WERI-Rb-1 (cell line): ENCODE measurements around the gene HEXB.

Experiments used
- DNase-seq: peaks from one replicate; pipeline ENCODE4 v3.0.0-alpha.2; 2020
- H3K27ac ChIP-seq: fragments of 250-450 bp; sonication (Bioruptor Pico); 2 replicates; pipeline ENCODE4 v1.5.1; 2020; ENCODE audit warnings: mild to moderate bottlenecking, moderate library complexity
- H3K27me3 ChIP-seq: fragments of 250-450 bp; sonication (Bioruptor Pico); 2 replicates; pipeline ENCODE4 v1.5.1; 2021; ENCODE audit warnings: mild to moderate bottlenecking, low read depth, moderate library complexity; ENCODE audit not compliant: insufficient read depth, severe bottlenecking
- H3K36me3 ChIP-seq: fragments of 250-450 bp; sonication (Bioruptor Pico); 2 replicates; pipeline ENCODE4 v1.5.1; 2020; ENCODE audit warnings: mild to moderate bottlenecking, moderate library complexity
- H3K4me3 ChIP-seq: 2 replicates; pipeline ENCODE4 v1.5.1; 2011; ENCODE audit warnings: low read depth, mild to moderate bottlenecking, control low read depth, low read length
- H3K9me3 ChIP-seq: fragments of 250-450 bp; sonication (Bioruptor Pico); 2 replicates; pipeline ENCODE4 v1.5.1; 2021; ENCODE audit warnings: mild to moderate bottlenecking, moderate library complexity; ENCODE audit not compliant: severe bottlenecking
- CTCF ChIP-seq: IDR thresholded peaks from 2 replicates; pipeline ENCODE4 v1.5.1; 2011; ENCODE audit warnings: low read depth, mild to moderate bottlenecking, control low read depth, inconsistent platforms, low read length

HEXB gene

GRCh38 chr5:74763504-74763903 is 78.5 kb downstream of the HEXB start:
- Histone ChIP-seq H3K27me3 (no peaks in the 10 kb centered on the region), H3K36me3 (peaks cover 29% of the 10 kb centered on the region), H3K9me3 (no peaks in the 10 kb centered on the region), H3K27ac (no peak overlapping the region), H3K4me3 (no peak overlapping the region)
- no peak for DNase-seq
- no peak for TF ChIP-seq CTCF

DNA sequence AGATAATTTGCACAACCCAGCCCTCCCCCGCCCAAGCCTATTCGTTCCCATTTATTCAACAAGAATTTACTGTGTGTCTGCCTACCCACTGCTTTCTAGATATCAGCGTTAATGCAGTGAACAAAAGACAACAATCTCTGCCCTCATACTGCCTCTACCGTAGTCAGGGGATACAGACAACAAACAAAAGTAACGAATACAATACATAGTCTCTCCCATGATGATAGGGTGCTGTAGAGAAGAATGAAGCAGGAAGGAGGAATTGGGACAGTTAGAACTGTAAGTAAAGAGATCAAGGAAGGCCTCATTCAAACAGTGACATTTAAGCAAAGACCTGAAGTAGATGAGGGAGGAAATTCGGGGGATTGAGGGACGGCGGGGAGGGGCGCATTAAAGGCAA is 80.2 kb downstream of the HEXB start:
- Histone ChIP-seq H3K36me3 (peaks cover 37% of the 10 kb centered on the region), H3K4me3 (no peak overlapping the region), H3K27me3 (no peaks in the 10 kb centered on the region), H3K9me3 (no peaks in the 10 kb centered on the region), H3K27ac (no peak overlapping the region)
- DNase-seq = no peak
- TF ChIP-seq CTCF = no peak

DNA sequence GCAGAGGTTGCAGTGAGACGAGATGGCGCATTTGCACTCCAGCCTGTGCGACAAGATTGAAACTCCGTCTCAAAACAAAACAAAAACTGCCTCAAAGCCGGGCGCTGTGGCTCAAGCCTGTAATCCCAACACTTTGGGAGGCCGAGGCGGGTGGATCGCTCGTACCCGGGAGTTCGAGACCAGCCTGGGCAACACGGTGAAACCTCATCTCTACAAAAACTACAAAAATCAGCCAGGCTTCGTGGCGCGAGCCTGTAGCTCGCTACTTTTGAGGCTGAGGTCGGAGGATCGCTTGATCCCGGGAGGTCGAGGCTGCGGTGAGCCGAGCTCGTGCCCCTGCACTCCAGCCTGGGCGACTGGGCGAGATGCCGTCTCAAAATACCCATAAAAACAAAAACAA is 80.9 kb downstream of the HEXB start:
- Histone ChIP-seq H3K27me3 (no peaks in the 10 kb centered on the region), H3K36me3 (peaks cover 39% of the 10 kb centered on the region), H3K4me3 (peak overlapping the region; percentile 75), H3K9me3 (no peaks in the 10 kb centered on the region), H3K27ac (no peak overlapping the region)
- TF ChIP-seq CTCF = no peak
- DNase-seq = no peak

DNA sequence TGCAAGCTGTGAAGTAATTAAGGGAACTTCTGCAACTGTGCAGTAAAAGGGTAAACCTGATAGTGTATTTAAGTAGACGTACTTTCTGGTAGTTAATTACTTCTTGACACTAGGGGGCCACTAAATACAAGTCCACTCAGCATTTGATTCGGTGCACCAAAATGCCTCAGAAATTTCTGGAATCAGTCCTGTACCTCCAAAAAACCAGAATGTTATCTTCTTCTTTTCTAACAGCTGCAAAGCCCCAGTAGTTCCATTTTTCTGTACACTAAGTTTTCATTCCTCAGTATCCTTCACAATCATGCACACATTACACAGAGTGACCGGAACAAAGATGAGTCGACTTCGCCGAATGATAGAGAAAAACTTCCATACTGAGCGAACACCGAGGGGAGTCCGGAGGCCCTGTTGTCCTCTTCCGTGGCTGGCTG is 81.4 kb downstream of the HEXB start:
- no peaks in the 10 kb centered on the region for H3K27me3 ChIP-seq
- H3K36me3 ChIP-seq = peaks cover 44% of the 10 kb centered on the region
- H3K9me3 ChIP-seq = no peaks in the 10 kb centered on the region
- peak; percentile 36; the same call in 1 of the 2 replicates for TF ChIP-seq CTCF
- DNase-seq = no peak
- peak overlapping the region; percentile 52 for H3K27ac ChIP-seq
- H3K4me3 ChIP-seq = peak overlapping the region; percentile 75

- peak within 1 kb of the TSS; percentile 77 for H3K27ac ChIP-seq
- DNase-seq = peak; percentile 90
- no peak for TF ChIP-seq CTCF
Observed at GRCh38 chr5:74766849-74767578, 82.0 kb downstream of the HEXB start, which contains the start of the genes GFM2 and NSA2. TSS of gene GFM2 (minus strand) at chr5:74767117. CDS start at chr5:74763742, 3,375 bp downstream. TSS of gene NSA2 (plus strand) at chr5:74767249. CDS start at chr5:74767361, 112 bp downstream.

GRCh38 chr5:74767579-74767913 is 82.5 kb downstream of the HEXB start:
- Histone ChIP-seq H3K4me3 (peak overlapping the region; percentile 75), H3K9me3 (no peaks in the 10 kb centered on the region), H3K27ac (peak overlapping the region; percentile 77), H3K36me3 (peaks cover 47% of the 10 kb centered on the region), H3K27me3 (no peaks in the 10 kb centered on the region)
- DNase-seq = peak; percentile 12
- no peak for TF ChIP-seq CTCF

More at GRCh38 chr5:74766849-74767578, 82.0 kb downstream of the HEXB start, which contains the start of the genes GFM2 and NSA2:
- H3K36me3 ChIP-seq = peaks cover 47% of the 10 kb centered on the region
- no peaks in the 10 kb centered on the region for H3K27me3 ChIP-seq
- peak within 1 kb of the TSS; percentile 75 for H3K4me3 ChIP-seq
- H3K9me3 ChIP-seq = no peaks in the 10 kb centered on the region
